Activated CD4-positive, alpha-beta T cell treated with anti-CD3 and anti-CD28 coated beads, Interleukin-2, amount 10 ng/mL, durations not matched to agents 7 days and 5 days (primary cell): Measurements from ENCODE around the gene MGST3. TPM values are rescaled to one million over a fixed set of nuclear protein-coding genes. Genes with fewer than 3 reads are reported as not detected.
"Not testable (repeated sequence)": the region's sequence is repeated elsewhere in the genome, so short reads cannot be mapped to it uniquely, and the experiment has no call there.

ENCODE experiments used
- CTCF ChIA-PET: fragments of 350-600 bp; sonication (Branson Sonifier 250); formaldehyde crosslinking; loops from one replicate; lab custom pipeline; 2021; ENCODE audit warnings: antibody characterized with exemption; lab: Charles Lee
- POLR2A ChIA-PET: fragments of 350-600 bp; sonication (Branson Sonifier 250); formaldehyde crosslinking; loops from one replicate; lab custom pipeline; 2021; ENCODE audit warnings: antibody characterized with exemption; lab: Charles Lee
- DNase-seq: peaks from one replicate; pipeline ENCODE4 v3.0.0-alpha.2; 2020
- H3K27ac Mint-ChIP-seq: one replicate; pipeline ENCODE4 v1.8.0; 2021; ENCODE audit warnings: mild to moderate bottlenecking, moderate library complexity, mixed read lengths
- H3K27me3 Mint-ChIP-seq: one replicate; pipeline ENCODE4 v1.8.0; 2021; ENCODE audit warnings: mixed read lengths
- H3K36me3 Mint-ChIP-seq: one replicate; pipeline ENCODE4 v1.8.0; 2021; ENCODE audit warnings: low read depth, mixed read lengths
- H3K4me1 Mint-ChIP-seq: one replicate; pipeline ENCODE4 v1.8.0; 2021; ENCODE audit warnings: mixed read lengths
- H3K4me3 Mint-ChIP-seq: one replicate; pipeline ENCODE4 v1.8.0; 2021; ENCODE audit warnings: mild to moderate bottlenecking, moderate library complexity, mixed read lengths
- H3K9me3 Mint-ChIP-seq: one replicate; pipeline ENCODE4 v1.8.0; 2021; ENCODE audit warnings: mixed read lengths
- total RNA-seq, 2 experiments: library from RNA; stranded (reverse); gene quantifications; one replicate each; pipeline ENCODE4 v1.2.3, GENCODE V29; 2021

MGST3 gene
- total RNA-seq, 2 experiments from 2014 or later = 61.6 to 65.4 TPM

DNA sequence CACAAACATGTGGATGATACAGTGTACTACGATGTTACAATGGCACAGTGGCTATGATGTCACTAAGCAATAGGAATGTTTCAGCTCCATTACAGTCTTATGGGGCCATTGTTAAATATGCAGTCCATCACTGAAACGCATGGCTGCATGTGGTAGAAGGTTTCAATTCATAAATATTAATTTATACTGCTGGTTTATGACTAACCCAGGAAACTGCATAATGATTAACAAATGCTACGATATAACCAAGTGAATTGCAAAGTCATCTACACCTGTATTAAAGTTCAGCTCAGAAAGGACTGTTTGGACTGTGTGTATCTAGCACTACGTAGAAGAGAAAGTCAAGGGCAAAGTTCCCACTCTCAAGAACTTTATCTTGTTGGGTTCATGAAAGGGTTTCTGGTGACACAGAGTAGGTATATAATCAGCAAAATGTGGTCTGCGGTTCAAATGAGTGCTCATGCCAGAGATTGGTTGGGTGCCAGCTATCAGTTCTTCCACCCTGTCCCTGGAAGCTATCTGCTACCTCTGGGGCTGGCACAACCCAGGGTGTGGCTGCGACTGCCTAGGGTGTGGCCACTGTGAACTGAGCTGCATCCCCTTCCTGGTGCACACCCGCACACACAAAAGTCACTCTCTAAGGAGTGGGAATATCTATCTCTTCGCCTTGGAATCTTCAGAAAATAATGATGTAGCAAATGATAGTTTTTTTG, 14.8 kb downstream of the MGST3 start:
- H3K27ac Mint-ChIP-seq = peak overlapping the region; percentile 50
- no peaks in the 10 kb centered on the region for H3K9me3 Mint-ChIP-seq
- peaks cover 6% of the 10 kb centered on the region for H3K36me3 Mint-ChIP-seq
- ChIA-PET POLR2A (no interaction called here), CTCF (interaction anchor here (1.1 to 2.1 kb wide), 5 partner anchors 8 to 46 kb away, joined by 3 to 6 read pairs (median 3); no protein-coding TSS in a partner anchor)
- H3K4me1 Mint-ChIP-seq = peaks cover 37% of the 10 kb centered on the region
- H3K4me3 Mint-ChIP-seq = no peak overlapping the region
- peak; percentile 23 for DNase-seq
- H3K27me3 Mint-ChIP-seq = no peaks in the 10 kb centered on the region

DNA sequence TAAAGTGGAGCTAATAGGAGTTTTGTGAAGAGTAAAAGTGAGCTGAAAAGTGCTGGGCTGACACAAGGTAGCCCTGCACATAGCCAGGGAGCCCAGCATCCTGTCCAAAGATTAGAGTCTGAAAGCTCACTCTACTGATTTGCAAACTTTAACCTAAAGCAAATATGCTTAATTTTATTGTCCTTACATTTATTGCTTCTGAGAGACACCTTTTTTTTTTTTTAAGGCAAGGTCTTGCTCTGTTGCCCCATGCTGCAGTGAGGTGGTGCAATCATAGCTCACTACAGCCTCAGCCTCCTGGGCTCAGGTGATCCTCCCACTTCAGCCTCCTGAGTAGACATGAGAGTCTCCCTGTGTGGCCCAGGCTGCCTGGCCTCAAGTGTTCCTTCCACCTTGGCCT, 16.5 kb downstream of the MGST3 start:
- Mint-ChIP-seq H3K4me3 (no peak overlapping the region), H3K36me3 (peaks cover 11% of the 10 kb centered on the region), H3K27me3 (no peaks in the 10 kb centered on the region), H3K9me3 (no peaks in the 10 kb centered on the region), H3K27ac (peak overlapping the region; percentile 25), H3K4me1 (peaks cover 31% of the 10 kb centered on the region)
- ChIA-PET CTCF (interaction anchor here (0.6 to 2.1 kb wide), 4 partner anchors 10 to 48 kb away, joined by 3 to 6 read pairs (median 4); no protein-coding TSS in a partner anchor), POLR2A (no interaction called here)
- DNase-seq = no peak

DNA sequence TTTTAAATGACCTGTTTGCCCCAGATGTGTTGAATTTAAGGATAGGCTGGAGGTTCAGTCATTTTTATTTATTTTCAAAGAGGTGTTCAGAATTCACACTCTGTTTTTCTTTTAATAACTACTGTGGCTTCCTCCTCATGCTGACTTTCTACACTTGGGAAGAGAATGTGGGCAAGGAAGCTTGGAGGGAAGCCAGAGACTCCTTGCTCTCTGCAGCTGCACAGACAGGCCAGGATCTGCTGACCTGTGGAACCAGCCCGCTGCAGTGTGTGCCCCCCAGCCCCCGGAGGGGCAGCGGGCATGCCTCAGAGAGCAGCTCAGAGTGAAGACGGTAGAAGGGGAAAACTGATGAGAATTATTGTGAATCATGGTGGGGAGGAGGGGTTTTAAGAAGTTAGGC, 16.9 kb downstream of the MGST3 start:
- ChIA-PET POLR2A (no interaction called here), CTCF (interaction anchor here (1.0 to 1.3 kb wide), 2 partner anchors 11 to 37 kb away, joined by 3 to 4 read pairs; no protein-coding TSS in a partner anchor)
- DNase-seq = no peak
- Mint-ChIP-seq H3K27ac (no peak overlapping the region), H3K4me3 (no peak overlapping the region), H3K9me3 (no peaks in the 10 kb centered on the region), H3K27me3 (no peaks in the 10 kb centered on the region), H3K4me1 (peaks cover 31% of the 10 kb centered on the region), H3K36me3 (peaks cover 11% of the 10 kb centered on the region)

DNA sequence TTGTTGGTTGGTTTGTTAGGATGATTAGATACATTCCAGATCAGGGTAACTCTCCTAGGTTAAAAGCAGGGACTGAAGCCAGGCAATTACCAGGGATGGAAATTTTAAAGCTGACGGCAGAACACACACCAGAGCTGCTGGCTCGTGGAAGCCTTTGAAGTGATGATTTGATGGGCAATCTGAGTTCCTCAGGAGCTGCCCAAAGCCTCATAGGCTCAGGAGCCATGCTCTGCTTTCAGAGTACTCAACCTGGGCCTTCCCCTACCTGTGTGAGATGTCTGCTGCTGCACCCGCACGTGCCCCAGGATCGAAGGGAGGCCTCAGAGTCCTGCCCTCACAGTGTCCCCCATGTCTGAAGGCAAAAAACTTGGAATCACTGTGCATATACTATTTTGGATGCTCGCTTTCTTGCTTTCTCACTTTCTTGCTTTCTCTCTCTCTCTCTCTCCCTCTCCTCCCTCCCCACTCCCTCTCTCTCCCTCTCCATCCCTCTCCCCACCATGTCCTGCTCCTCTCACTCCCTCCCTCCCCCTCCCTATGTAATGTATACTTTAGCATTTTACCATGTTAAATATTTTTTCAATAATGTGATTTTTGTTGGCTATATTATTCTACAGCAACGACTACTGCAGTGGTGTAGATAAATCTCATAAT, 18.0 kb downstream of the MGST3 start:
- Mint-ChIP-seq H3K27me3 (no peaks in the 10 kb centered on the region), H3K9me3 (no peaks in the 10 kb centered on the region), H3K4me3 (no peak overlapping the region), H3K36me3 (peaks cover 17% of the 10 kb centered on the region), H3K4me1 (peaks cover 31% of the 10 kb centered on the region), H3K27ac (peak overlapping the region; percentile 57)
- ChIA-PET POLR2A (interaction anchor here (0.7 kb wide), 1 partner anchor 414 kb away, joined by 8 read pairs; no protein-coding TSS in a partner anchor), CTCF (interaction anchor here (0.7 to 1.0 kb wide), 2 partner anchors 10 kb away, joined by 3 to 4 read pairs; no protein-coding TSS in a partner anchor)
- no peak for DNase-seq

DNA sequence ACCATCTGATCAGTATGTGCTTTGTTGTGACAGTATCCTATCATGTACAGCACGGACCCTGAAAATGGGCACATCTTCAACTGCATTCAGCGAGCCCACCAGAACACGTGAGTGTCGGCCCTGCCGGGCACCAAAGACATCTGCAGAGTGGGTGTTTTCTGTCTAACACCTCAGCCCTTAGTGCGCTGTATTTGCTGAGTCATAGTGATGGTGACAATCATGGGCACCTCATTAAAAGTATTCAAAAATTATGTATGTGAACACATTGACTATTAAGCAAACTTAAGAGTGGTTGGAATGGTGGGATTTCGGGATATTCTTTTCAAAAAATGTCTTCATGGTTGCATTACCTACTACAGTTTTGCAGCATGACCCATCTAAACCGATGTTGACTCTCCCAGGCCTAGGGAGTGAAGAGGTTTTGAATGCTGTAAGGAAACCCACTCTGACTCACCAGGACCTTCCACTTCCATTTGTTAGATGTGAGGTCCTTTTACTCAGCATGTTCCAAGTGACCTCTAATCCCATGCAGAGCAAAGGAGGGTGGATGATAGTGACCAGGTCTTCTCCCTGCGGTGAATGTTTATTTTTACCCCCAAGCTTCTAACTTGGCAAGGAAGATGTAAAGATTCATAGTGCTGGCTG, 20.1 kb downstream of the MGST3 start:
- no peak overlapping the region for H3K4me3 Mint-ChIP-seq
- no peak overlapping the region for H3K27ac Mint-ChIP-seq
- ChIA-PET CTCF (no interaction called here), POLR2A (no interaction called here)
- no peaks in the 10 kb centered on the region for H3K9me3 Mint-ChIP-seq
- H3K27me3 Mint-ChIP-seq = no peaks in the 10 kb centered on the region
- H3K4me1 Mint-ChIP-seq = peaks cover 23% of the 10 kb centered on the region
- H3K36me3 Mint-ChIP-seq = peaks cover 24% of the 10 kb centered on the region
- no peak for DNase-seq

DNA sequence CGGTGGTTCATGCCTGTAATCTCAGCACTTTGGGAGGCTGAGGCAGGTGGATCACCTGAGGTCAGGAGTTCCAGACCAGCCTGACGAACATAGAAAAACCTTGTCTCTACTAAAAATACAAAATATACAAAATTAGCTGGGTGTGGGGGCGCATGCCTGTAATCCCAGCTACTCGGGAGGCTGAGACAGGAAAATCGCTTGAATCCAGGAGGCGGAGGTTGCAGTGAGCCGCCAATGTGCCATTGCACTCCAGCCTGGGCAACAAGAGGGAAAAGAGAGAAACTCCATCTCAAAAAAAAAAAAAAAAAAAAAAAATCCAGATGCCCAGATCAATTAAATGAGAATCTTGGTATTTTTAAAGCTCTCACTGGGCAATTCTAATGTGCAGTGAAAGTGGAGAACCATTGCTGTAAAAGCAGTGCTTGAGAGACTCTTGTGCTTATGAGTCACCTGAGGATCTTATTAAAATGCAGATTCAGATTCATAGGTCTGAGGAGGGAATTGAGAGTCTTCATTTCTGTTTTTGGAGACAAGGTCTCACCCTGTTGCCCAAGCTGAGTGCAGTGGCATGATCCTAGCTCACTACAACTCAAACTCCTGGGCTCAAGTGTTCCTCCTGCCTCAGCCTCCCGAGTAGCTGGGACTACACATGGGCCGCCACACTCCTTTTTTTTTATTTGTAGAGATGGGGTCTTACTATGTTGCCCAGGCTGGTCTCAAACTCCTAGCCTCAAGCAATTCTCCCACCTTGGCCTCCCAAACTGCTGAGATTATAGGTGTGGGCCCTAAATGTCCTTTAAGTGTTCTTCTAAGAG, 27.9 kb downstream of the MGST3 start:
- CTCF ChIA-PET = interaction anchor here (0.5 to 0.8 kb wide), 3 partner anchors 10 to 223 kb away, joined by 3 to 4 read pairs (median 3); no protein-coding TSS in a partner anchor
- POLR2A ChIA-PET, H3K4me3 Mint-ChIP-seq, H3K4me1 Mint-ChIP-seq, H3K27ac Mint-ChIP-seq, H3K9me3 Mint-ChIP-seq, DNase-seq, H3K27me3 Mint-ChIP-seq: not testable (repeated sequence)
- peaks cover 33% of the 10 kb centered on the region for H3K36me3 Mint-ChIP-seq

DNA sequence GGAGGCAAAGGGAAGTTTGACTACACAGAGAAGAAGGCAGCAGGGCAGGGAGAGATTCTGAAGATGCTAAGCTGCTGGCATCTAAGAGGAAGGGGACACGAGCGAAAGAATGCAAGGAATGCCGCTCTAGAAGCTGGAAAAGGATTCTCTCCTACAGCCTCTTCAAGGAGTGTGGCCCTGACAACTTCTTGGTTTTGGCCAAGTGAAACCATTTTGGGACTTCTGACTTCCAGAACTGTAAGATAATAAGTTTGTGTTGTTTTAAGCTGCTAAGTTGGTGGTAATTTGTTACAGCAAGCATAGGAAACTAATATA, 28.5 kb downstream of the MGST3 start:
- Mint-ChIP-seq H3K27ac (no peak overlapping the region), H3K4me3 (no peak overlapping the region), H3K9me3 (no peaks in the 10 kb centered on the region), H3K4me1 (no peaks in the 10 kb centered on the region), H3K36me3 (peaks cover 34% of the 10 kb centered on the region), H3K27me3 (no peaks in the 10 kb centered on the region)
- POLR2A ChIA-PET = no interaction called here
- CTCF ChIA-PET = interaction anchor here (0.7 to 0.8 kb wide), 2 partner anchors 11 to 222 kb away, joined by 3 to 4 read pairs; no protein-coding TSS in a partner anchor
- no peak for DNase-seq

DNA sequence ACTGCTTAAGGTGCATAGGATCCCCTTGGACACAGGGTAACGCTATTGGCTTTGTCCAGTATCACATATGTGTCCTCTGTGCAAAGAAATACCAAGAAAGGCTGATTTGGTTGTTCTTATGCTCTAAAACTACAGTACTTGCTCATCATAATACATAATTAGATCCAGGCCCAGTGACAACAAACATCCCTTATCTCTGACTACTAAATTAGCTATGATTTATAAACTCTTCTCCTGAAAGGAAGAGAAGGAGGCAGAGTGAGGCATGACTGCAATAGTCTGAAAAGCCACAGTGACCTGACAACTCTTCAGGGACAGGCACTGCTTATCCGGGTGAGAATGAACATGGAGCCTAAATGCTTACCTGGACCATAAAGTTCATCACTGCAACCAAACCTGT, 30.7 kb downstream of the MGST3 start:
- Mint-ChIP-seq H3K4me3 (no peak overlapping the region), H3K27me3 (no peaks in the 10 kb centered on the region), H3K9me3 (no peaks in the 10 kb centered on the region), H3K4me1 (peaks cover 11% of the 10 kb centered on the region), H3K36me3 (peaks cover 46% of the 10 kb centered on the region), H3K27ac (no peak overlapping the region)
- no peak for DNase-seq
- POLR2A ChIA-PET = no interaction called here
- CTCF ChIA-PET = interaction anchor here (0.7 to 2.0 kb wide), 4 partner anchors 8 to 850 kb away, joined by 3 to 4 read pairs (median 4); no protein-coding TSS in a partner anchor

DNA sequence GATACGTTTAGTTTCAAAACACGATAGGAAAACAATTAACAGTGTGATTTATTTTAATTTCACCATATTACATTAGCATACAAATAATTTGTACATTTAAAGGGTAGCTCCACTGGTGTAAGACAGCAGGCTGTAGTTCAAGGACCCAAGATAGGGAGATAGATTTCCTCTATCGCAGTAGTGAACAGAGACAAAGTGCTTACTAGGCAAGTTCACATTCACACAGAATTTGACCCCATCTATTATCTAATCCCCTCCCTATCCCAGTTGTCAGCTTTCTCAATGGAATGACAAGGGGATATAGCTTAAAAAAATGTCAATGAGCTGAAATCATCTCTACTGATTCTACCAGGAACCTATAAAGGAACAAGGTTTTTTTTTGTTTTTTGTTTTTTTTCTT, 31.2 kb downstream of the MGST3 start:
- DNase-seq = no peak
- Mint-ChIP-seq H3K4me3 (no peak overlapping the region), H3K9me3 (no peaks in the 10 kb centered on the region), H3K36me3 (peaks cover 49% of the 10 kb centered on the region), H3K27me3 (no peaks in the 10 kb centered on the region), H3K4me1 (peaks cover 11% of the 10 kb centered on the region), H3K27ac (no peak overlapping the region)
- ChIA-PET POLR2A (no interaction called here), CTCF (interaction anchor here (0.7 to 2.0 kb wide), 3 partner anchors 8 to 850 kb away, joined by 3 to 4 read pairs (median 4); no protein-coding TSS in a partner anchor)

DNA sequence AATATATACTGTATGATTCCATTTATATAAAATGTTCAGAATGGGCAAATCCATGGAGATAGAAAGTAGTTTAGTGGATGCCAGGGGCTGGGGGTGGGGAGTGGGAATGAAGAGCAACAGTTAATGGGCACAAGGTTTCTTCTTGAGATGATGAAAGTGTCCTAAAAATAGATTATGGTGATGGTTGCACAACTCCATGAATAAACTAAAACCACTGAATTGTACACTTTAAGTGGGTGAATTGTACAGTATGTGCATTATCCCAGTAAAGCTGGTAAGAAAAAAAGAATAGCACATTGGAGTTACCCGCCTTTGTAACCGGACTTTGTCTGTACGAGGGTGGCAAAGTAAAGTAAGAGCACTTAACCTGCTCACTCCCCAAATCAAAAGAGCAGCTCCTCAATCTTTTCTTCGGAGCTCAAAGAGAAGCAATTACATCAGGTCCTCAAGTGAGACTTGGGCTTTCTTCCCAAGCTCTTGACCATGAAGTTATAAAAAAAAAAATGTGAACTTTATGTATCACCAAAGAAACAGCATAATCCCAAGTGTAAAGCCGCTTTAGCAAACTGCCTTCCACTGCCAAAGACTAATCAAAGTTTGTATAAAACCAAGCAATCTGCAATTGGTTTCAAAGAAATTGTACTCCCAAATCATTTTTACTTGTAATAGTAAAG, 35.3 kb downstream of the MGST3 start:
- Mint-ChIP-seq H3K4me3 (no peak overlapping the region), H3K27me3 (no peaks in the 10 kb centered on the region), H3K27ac (no peak overlapping the region), H3K9me3 (no peaks in the 10 kb centered on the region), H3K36me3 (peaks cover 71% of the 10 kb centered on the region), H3K4me1 (peaks cover 11% of the 10 kb centered on the region)
- ChIA-PET POLR2A (no interaction called here), CTCF (no interaction called here)
- DNase-seq = no peak

DNA sequence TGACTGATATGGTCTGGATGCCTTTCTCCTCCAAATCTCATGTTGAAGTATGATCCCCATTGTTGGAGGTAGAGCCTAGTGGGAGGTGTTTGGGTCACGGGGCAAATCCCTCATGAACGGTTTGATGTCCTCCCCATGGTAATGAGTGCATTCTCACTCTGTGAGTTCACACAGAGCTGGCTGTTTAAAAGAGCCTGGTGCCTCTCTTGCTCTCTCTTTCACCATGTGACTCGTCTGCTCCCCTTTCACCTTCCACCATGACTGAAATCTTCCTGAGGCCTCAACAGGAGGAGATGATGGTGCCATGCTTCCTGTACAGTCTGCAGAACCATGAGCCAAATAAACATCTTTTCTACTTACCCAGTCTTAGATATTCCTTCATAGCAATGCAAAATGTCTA, 37.1 kb downstream of the MGST3 start:
- Mint-ChIP-seq H3K27ac (no peak overlapping the region), H3K9me3 (no peaks in the 10 kb centered on the region), H3K4me3 (no peak overlapping the region), H3K36me3 (peaks cover 72% of the 10 kb centered on the region), H3K27me3 (no peaks in the 10 kb centered on the region), H3K4me1 (peaks cover 11% of the 10 kb centered on the region)
- no peak for DNase-seq
- ChIA-PET CTCF (no interaction called here), POLR2A (no interaction called here)

DNA sequence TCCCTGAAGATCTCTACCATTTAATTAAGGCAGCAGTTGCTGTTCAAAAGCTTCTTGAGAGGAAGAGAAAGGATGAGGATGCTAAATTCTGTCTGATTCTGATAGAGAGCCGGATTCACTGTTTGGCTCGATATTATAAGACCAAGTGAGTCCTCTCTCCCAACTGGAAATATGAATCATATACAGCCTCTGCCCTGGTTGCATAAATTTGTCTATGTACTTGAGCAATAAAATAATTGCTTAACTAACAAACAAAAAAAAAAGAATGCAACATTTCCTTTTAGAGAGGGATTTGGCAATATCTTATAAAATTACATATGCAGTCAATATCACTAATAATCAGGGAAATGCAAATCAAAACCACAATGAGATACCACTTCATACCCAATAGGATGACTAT, 40.5 kb downstream of the MGST3 start:
- Mint-ChIP-seq H3K36me3 (peaks cover 68% of the 10 kb centered on the region), H3K27me3 (no peaks in the 10 kb centered on the region), H3K9me3 (no peaks in the 10 kb centered on the region), H3K27ac (no peak overlapping the region), H3K4me1 (peaks cover 10% of the 10 kb centered on the region), H3K4me3 (no peak overlapping the region)
- CTCF ChIA-PET = no interaction called here
- POLR2A ChIA-PET = no interaction called here
- no peak for DNase-seq
